HG03095 (cell line): ENCODE results near the gene NPY2R.

Experiments used
- ATAC-seq: cut with Tn5 transposase; IDR thresholded peaks from one replicate; pipeline ENCODE4 v1.9.1; 2021; ENCODE audit warnings: moderate library complexity; ENCODE audit not compliant: unreplicated experiment

The NPY2R gene, protein sequence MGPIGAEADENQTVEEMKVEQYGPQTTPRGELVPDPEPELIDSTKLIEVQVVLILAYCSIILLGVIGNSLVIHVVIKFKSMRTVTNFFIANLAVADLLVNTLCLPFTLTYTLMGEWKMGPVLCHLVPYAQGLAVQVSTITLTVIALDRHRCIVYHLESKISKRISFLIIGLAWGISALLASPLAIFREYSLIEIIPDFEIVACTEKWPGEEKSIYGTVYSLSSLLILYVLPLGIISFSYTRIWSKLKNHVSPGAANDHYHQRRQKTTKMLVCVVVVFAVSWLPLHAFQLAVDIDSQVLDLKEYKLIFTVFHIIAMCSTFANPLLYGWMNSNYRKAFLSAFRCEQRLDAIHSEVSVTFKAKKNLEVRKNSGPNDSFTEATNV

DNA sequence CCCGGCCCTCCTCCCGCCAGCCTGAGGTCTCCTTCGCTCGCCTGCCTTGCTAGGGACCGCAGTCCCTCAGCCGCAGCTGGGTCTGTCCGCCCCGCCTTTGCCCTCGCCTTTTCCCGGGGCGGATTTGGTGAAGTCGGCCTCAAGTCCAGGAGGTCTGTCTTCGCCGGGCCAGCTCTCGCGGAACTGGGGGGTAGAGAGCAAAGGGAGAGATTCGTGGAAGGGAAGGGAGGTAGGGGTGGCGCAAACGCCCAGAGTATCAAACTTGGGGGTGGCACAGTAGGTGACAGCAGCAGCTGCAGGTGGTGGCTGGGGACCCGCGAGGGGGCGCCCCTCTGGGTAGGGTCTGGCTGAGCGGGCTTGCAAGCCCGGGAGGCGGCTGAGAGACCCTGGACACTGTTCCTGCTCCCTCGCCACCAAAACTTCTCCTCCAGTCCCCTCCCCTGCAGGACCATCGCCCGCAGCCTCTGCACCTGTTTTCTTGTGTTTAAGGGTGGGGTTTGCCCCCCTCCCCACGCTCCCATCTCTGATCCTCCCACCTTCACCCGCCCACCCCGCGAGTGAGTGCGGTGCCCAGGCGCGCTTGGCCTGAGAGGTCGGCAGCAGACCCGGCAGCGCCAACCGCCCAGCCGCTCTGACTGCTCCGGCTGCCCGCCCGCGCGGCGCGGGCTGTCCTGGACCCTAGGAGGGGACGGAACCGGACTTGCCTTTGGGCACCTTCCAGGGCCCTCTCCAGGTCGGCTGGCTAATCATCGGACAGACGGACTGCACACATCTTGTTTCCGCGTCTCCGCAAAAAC is at the start of gene NPY2R:
NPY2R (plus strand) TSS at position 379 of the 797 bp plus-strand sequence. CDS start 5,304 bp downstream, outside the sequence.
- ATAC-seq: no peak

- no peak for ATAC-seq
These were observed 47.1 kb upstream of the NPY2R start for GRCh38 chr4:155161357-155161756.

GRCh38 chr4:155164718-155165117 is 43.7 kb upstream of the NPY2R start:
- no peak for ATAC-seq

- ATAC-seq: no peak
These were observed 37.9 kb upstream of the NPY2R start for GRCh38 chr4:155170569-155170968.

- ATAC-seq: no peak
These were observed 35.1 kb upstream of the NPY2R start for GRCh38 chr4:155173371-155173770.

- ATAC-seq: no peak
These were observed 33.8 kb upstream of the NPY2R start for GRCh38 chr4:155174668-155175067.

- ATAC-seq: no peak
These were observed 29.2 kb upstream of the NPY2R start for GRCh38 chr4:155179216-155179615.

DNA sequence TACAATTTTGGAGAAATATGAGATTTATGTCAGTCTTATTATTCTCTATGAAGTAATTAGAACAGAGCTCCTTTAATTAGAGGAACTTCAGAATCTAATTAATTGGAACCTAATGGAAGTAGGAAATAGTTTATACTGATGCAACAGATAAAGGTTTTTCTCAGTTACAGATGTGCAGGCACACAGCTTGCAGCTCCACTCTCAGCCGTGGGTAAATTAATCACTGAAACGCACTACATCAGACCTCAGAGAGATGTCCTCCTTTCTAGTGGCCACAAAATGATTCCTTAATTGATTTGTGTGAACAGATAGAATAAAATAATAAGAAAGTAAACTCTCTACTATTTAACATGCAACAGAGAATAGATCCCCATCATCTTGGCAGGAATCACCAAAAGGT is 21.5 kb upstream of the NPY2R start:
- no peak for ATAC-seq

DNA sequence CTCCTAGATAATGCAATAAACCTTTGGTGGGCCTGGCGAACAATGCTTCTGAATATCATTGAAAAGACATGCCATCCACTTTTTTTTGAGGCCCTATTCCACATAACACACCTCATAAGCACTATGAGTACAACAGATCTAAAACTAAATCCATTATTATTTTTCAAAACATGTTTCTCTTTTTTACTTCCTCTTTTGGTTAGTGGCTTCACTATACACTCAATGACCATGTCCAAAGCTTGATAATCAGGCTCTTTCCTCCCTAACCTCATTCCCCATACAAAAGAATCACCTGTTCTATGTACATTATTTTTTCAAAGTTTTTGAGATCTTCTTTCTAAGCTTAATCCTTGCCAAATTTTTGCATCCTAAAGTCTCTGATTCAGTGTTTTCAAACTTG is 20.4 kb upstream of the NPY2R start:
- ATAC-seq: no peak

DNA sequence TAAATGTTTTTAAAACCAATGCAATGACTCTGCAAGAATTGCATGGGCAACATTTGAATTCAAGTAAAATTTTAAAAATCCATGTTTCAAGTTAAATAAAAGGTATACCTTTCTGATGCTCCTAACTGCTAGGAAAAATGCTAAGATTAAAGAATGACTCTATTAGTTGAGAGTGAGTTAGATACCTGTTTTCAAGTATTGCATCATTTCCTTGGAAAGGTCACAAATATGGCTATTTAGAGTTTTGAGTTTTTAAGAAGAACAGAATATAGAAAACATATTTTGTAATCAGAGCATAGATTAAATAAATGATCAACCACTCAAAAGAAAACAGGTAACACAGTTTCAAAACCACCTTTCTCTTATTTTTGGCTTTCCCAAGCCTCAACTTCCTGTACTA is 18.3 kb upstream of the NPY2R start:
- no peak for ATAC-seq

GRCh38 chr4:155197757-155198156 is 10.7 kb upstream of the NPY2R start:
- no peak for ATAC-seq

- no peak for ATAC-seq
These were observed 740 bp upstream of the NPY2R start for GRCh38 chr4:155207534-155208257.

DNA sequence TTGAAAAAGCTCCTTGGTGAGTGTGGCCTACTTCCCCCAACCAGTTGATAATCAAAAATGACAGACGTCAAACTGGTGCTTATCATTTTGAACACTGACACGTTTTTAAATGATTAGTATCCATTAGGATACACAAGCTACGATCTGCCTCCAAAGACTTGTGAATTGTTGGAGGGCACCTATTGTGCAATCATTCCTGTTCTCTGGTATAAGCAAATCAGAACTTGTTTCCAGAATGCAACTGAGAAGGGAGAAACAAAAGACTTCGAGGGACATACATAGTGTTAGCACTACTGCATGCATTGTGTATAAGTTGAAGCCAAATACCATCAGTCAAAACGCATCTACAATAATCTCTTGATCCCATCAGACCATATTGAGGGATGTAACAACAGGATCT is 11.6 kb downstream of the NPY2R start:
- ATAC-seq: no peak

- ATAC-seq: no peak
These were observed 18.7 kb downstream of the NPY2R start for GRCh38 chr4:155227131-155227530.

- ATAC-seq: no peak
These were observed 20.3 kb downstream of the NPY2R start for GRCh38 chr4:155228713-155229112.

- no peak for ATAC-seq
These were observed 24.0 kb downstream of the NPY2R start for GRCh38 chr4:155232432-155232831.

GRCh38 chr4:155234206-155234605 is 25.8 kb downstream of the NPY2R start:
- ATAC-seq: no peak

DNA sequence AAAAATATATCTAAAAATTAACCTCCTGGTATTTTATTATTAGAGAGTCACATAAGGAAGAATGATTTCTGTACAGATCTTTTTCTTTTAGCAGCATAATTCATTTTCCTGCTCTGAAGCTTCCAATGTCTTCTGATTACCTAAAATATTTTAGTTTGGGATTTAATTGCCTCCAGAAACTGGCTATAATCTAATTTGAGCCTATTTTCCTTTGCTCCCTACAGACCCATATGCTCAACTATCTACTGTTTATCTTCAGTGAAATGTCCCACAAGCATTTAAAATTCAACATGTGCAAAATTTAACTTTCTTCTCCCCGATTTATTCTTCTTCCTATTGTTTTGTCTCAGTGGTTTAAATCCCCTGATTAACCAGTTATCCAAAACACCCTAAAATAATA is 29.1 kb downstream of the NPY2R start:
- no peak for ATAC-seq

DNA sequence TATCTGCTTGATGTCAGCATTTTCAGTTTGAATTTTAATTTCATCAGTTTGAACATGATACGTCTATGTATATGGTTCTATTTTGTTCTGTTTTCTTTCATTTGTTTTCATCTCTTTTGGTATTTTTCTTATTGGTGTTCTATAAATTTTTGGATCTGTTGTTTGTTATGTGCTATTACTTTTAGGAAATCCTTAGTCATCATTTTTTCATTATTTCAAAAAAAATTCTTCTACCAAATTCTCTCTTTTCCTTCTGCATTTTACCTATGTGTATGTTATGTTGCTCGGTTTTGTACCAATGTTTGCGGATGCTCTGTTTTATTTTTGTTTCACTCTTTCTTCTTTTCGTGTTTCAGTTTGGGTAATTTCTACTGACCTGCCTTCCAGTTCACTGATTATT is 32.8 kb downstream of the NPY2R start:
- no peak for ATAC-seq

DNA sequence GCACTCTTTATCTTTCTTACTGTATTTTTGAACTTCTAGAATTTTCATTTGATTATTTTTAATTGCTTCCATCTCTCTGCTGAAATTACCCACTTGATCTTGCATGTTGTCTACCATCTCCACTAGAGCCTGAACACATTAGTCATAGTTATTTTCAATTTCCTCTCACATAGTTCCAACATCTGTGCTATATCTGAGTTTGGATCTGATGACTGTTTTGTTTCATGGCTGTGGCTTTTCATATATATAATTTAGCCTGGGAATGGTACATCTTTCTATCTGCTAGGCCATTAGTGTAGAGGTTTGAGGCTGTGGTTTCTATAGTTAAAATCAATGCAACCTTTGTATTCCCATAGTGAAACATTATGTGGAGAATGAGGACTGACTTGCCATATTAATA is 33.2 kb downstream of the NPY2R start:
- ATAC-seq: no peak

DNA sequence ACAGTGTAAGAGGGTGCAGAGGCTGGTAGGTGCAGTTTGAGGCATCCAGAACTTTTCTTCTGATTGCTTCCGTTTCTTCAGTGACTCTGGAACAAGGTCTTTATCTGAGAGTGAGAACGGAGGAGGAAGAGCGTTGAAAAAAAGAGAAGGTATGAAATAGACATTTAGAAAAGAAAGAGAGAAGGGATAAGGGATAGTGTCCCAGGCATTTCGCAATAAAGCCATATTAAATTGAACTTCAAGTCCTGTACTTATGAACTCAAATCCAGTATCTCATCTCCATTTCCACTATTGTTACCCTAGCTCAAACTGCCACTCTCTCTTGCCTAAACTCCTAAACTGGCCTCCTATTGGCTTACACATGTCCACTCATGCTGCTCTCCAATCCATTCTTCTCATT is 36.7 kb downstream of the NPY2R start:
- ATAC-seq: no peak
